Tibial artery (tissue), 4 donors: ENCODE measurements around the gene MPDU1.

Experiments used
- DNase-seq, 2 donors: peaks; one replicate each; pipeline ENCODE4 v3.0.0-alpha.2; 2019
- H3K27ac ChIP-seq, 2 donors: fragments of 200-600 bp; sonication (generic) in 1 of 2; 1 replicate in 1 of 2; 2 replicates in 1 of 2; pipeline ENCODE4 v1.5.1; 2018 to 2019; ENCODE audit warnings: mild to moderate bottlenecking in 1 of 2
- H3K27me3 ChIP-seq, 2 donors: fragments of 200-600 bp; sonication (generic) in 1 of 2; one replicate each; pipeline versions ENCODE4 v1.5.1 to v1.6.0; 2016 to 2019
- H3K36me3 ChIP-seq, 3 donors: fragments of 200-600 bp; sonication (generic) in 2 of 3; one replicate each; pipeline ENCODE4 v1.5.1; 2016 to 2019; ENCODE audit warnings: mild to moderate bottlenecking in 2 of 3
- H3K4me1 ChIP-seq, 4 donors: fragments of 200-600 bp; sonication (generic) in 2 of 4; 1 replicate in 3 of 4; 2 replicates in 1 of 4; pipeline ENCODE4 v1.5.1; 2016 to 2019
- H3K4me3 ChIP-seq, 2 donors: fragments of 200-600 bp; sonication (generic) in 1 of 2; 1 replicate in 1 of 2; 2 replicates in 1 of 2; pipeline ENCODE4 v1.5.1; 2018 to 2019; ENCODE audit warnings: mild to moderate bottlenecking in 2 of 2
- H3K9me3 ChIP-seq, 3 donors: fragments of 200-600 bp; sonication (generic) in 1 of 3; one replicate each; pipeline ENCODE4 v1.5.1; 2016 to 2019
- CTCF ChIP-seq, 2 experiments: fragments of 200-600 bp in 1 of 2; fragments of 450-650 bp in 1 of 2; IDR thresholded peaks; one replicate each; pipeline ENCODE4 v1.5.1; 2017 to 2019; ENCODE audit warnings: antibody characterized with exemption in 2 of 2, mild to moderate bottlenecking in 1 of 2, moderate library complexity in 1 of 2
- intact Hi-C: fragments of 100-400 bp; cut with DNase I; formaldehyde crosslinking; loops from one replicate; pipeline ENCODE4 v1.15.0; 2023; ENCODE audit warnings: low total_unique reads

MPDU1 gene

GRCh38 chr17:7553356-7553755 is 30.3 kb upstream of the MPDU1 start:
- Histone ChIP-seq H3K36me3 (peaks cover 3 to 24% (median 13%) of the 10 kb centered on the region in 3 donors), H3K4me3 (no peak overlapping the region), H3K27ac (no peak overlapping the region), H3K9me3 (no peaks in the 10 kb centered on the region), H3K27me3 (no peaks in the 10 kb centered on the region), H3K4me1 (peaks cover 0 to 26% (median 23%) of the 10 kb centered on the region in 4 donors)
- no peak for TF ChIP-seq CTCF (IDR thresholded peaks at IDR 0.05)
- intact Hi-C loops: no loop called here
- no peak for DNase-seq

- intact Hi-C loops: no loop called here
- TF ChIP-seq CTCF (IDR thresholded peaks at IDR 0.05): no peak
- peaks cover 0 to 34% (median 33%) of the 10 kb centered on the region in 4 donors for H3K4me1 ChIP-seq
- H3K27ac ChIP-seq: no peak overlapping the region
- H3K36me3 ChIP-seq: peaks cover 3 to 22% (median 13%) of the 10 kb centered on the region in 3 donors
- H3K27me3 ChIP-seq: no peaks in the 10 kb centered on the region
- H3K9me3 ChIP-seq: no peaks in the 10 kb centered on the region
- H3K4me3 ChIP-seq: no peak overlapping the region
- no peak for DNase-seq
Observed at GRCh38 chr17:7555320-7555948, 28.2 kb upstream of the MPDU1 start.

- Histone ChIP-seq H3K27ac (peak overlapping the region; percentile 95 to 96), H3K9me3 (no peaks in the 10 kb centered on the region), H3K4me1 (peaks cover 0 to 42% (median 40%) of the 10 kb centered on the region in 4 donors), H3K27me3 (no peaks in the 10 kb centered on the region), H3K4me3 (no peak overlapping the region), H3K36me3 (peaks cover 0 to 10% (median 6%) of the 10 kb centered on the region in 3 donors)
- TF ChIP-seq CTCF (IDR thresholded peaks at IDR 0.05): no peak
- intact Hi-C loops: no loop called here
- DNase-seq: no peak
Observed at GRCh38 chr17:7556627-7557026, 27.0 kb upstream of the MPDU1 start.

- Histone ChIP-seq H3K4me3 (no peak overlapping the region), H3K4me1 (peaks cover 0 to 44% (median 40%) of the 10 kb centered on the region in 4 donors), H3K36me3 (peaks cover 0 to 10% (median 6%) of the 10 kb centered on the region in 3 donors), H3K9me3 (no peaks in the 10 kb centered on the region), H3K27ac (peak overlapping the region; percentile 95 to 96), H3K27me3 (no peaks in the 10 kb centered on the region)
- intact Hi-C loops: no loop called here
- no peak for DNase-seq
- no peak for TF ChIP-seq CTCF (IDR thresholded peaks at IDR 0.05)
Observed at GRCh38 chr17:7557147-7557764, 26.4 kb upstream of the MPDU1 start.

- Histone ChIP-seq H3K9me3 (no peaks in the 10 kb centered on the region), H3K27me3 (no peaks in the 10 kb centered on the region), H3K4me3 (peak overlapping the region; percentile 86 to 99), H3K27ac (peak overlapping the region; percentile 95 to 96), H3K4me1 (peaks cover 0 to 51% (median 46%) of the 10 kb centered on the region in 4 donors), H3K36me3 (peaks cover 0 to 11% (median 6%) of the 10 kb centered on the region in 3 donors)
- intact Hi-C loops: no loop called here
- no peak for TF ChIP-seq CTCF (IDR thresholded peaks at IDR 0.05)
- DNase-seq: peak; percentile 88 to 94
Observed at GRCh38 chr17:7557775-7558543, 25.7 kb upstream of the MPDU1 start.
